HepG2 (cell line): Measurements from ENCODE around the gene DYDC2. TPM values are rescaled to one million over a fixed set of nuclear protein-coding genes. Genes with fewer than 3 reads are reported as not detected.

Experiments
- DNMT1 ChIP-seq: sonication (generic); formaldehyde crosslinking; IDR thresholded peaks from 2 replicates; pipeline ENCODE4 v1.5.1; 2020; ENCODE audit warnings: mild to moderate bottlenecking, missing genetic modification reagents
- DR1 ChIP-seq: sonication (generic); formaldehyde crosslinking; IDR thresholded peaks from 2 replicates; pipeline ENCODE4 v1.8.0; 2021; ENCODE audit warnings: mild to moderate bottlenecking, missing genetic modification reagents, inconsistent platforms
- ELF1 ChIP-seq: sonication (generic); formaldehyde crosslinking; IDR thresholded peaks from 2 replicates; pipeline ENCODE4 v1.4.0; 2020; ENCODE audit warnings: missing genetic modification reagents
- GABPA ChIP-seq, 2 experiments: IDR thresholded peaks; 2 replicates each; pipeline ENCODE4 v1.6.1; 2011 to 2016; ENCODE audit warnings: low read depth in 2 of 2, low read length in 1 of 2, missing biosample characterization in 1 of 2, missing genetic modification characterization in 1 of 2
- HIC2 ChIP-seq: sonication (generic); formaldehyde crosslinking; IDR thresholded peaks from 2 replicates; pipeline ENCODE4 v1.9.0; 2022; ENCODE audit warnings: low read depth, missing genetic modification reagents
- HNRNPLL ChIP-seq: fragments of 200-400 bp; formaldehyde crosslinking; IDR thresholded peaks from 2 replicates; pipeline ENCODE4 v1.6.1; 2017; ENCODE audit warnings: mild to moderate bottlenecking, low read depth, low read length; ENCODE audit not compliant: poor library complexity, severe bottlenecking
- MED13 ChIP-seq: sonication (generic); formaldehyde crosslinking; IDR thresholded peaks from 2 replicates; pipeline ENCODE4 v1.5.0; 2020; ENCODE audit warnings: missing genetic modification reagents
- MTERF4 ChIP-seq: sonication (generic); formaldehyde crosslinking; IDR thresholded peaks from 2 replicates; pipeline ENCODE4 v1.8.0; 2023; ENCODE audit warnings: mild to moderate bottlenecking, missing genetic modification reagents
- REXO4 ChIP-seq: sonication (generic); formaldehyde crosslinking; IDR thresholded peaks from 2 replicates; pipeline ENCODE4 v1.8.0; 2022; ENCODE audit warnings: missing genetic modification reagents, mild to moderate bottlenecking, borderline replicate concordance
- SATB2 ChIP-seq: sonication (generic); formaldehyde crosslinking; IDR thresholded peaks from 2 replicates; pipeline ENCODE4 v1.5.0; 2020; ENCODE audit warnings: missing genetic modification reagents
- SPEN ChIP-seq: sonication (generic); formaldehyde crosslinking; IDR thresholded peaks from 2 replicates; pipeline ENCODE4 v1.5.1; 2020; ENCODE audit warnings: low read depth, mild to moderate bottlenecking, missing genetic modification reagents
- TBX3 ChIP-seq: fragments of 450-650 bp; IDR thresholded peaks from 2 replicates; pipeline ENCODE4 v1.6.1; 2017; ENCODE audit warnings: antibody characterized with exemption, mild to moderate bottlenecking, inconsistent platforms, borderline replicate concordance
- TERF1 ChIP-seq: sonication (generic); formaldehyde crosslinking; IDR thresholded peaks from 2 replicates; pipeline ENCODE4 v1.8.0; 2022; ENCODE audit warnings: mild to moderate bottlenecking, missing genetic modification reagents, moderate library complexity
- ZBTB46 ChIP-seq: sonication (generic); formaldehyde crosslinking; IDR thresholded peaks from 2 replicates; pipeline ENCODE4 v1.4.0; 2020; ENCODE audit warnings: mild to moderate bottlenecking, missing genetic modification reagents, borderline replicate concordance
- ZFX ChIP-seq: sonication (generic); formaldehyde crosslinking; IDR thresholded peaks from 2 replicates; pipeline ENCODE4 v1.4.0; 2020; ENCODE audit warnings: mild to moderate bottlenecking, low read depth, missing genetic modification reagents, moderate library complexity
- ZNF230 ChIP-seq: sonication (generic); formaldehyde crosslinking; IDR thresholded peaks from 2 replicates; pipeline ENCODE4 v1.4.0; 2020; ENCODE audit warnings: mild to moderate bottlenecking, missing genetic modification reagents
- ZNF234 ChIP-seq: sonication (generic); formaldehyde crosslinking; conservative IDR thresholded peaks from 2 replicates; pipeline ENCODE4 v1.5.1; 2020; ENCODE audit warnings: mild to moderate bottlenecking, missing genetic modification reagents
- ZNF256 ChIP-seq: sonication (generic); formaldehyde crosslinking; conservative IDR thresholded peaks from 2 replicates; pipeline ENCODE4 v1.4.0; 2020; ENCODE audit warnings: missing genetic modification reagents
- ZNF343 ChIP-seq: sonication (generic); formaldehyde crosslinking; IDR thresholded peaks from 2 replicates; pipeline ENCODE4 v1.4.0; 2020; ENCODE audit warnings: mild to moderate bottlenecking, missing genetic modification reagents
- ZNF557 ChIP-seq: sonication (generic); formaldehyde crosslinking; IDR thresholded peaks from 2 replicates; pipeline ENCODE4 v1.4.0; 2020; ENCODE audit warnings: missing genetic modification reagents
- ZNF644 ChIP-seq: IDR thresholded peaks from 2 replicates; pipeline ENCODE4 v1.6.1; 2016; ENCODE audit warnings: low read depth
- ZNF710 ChIP-seq: sonication (generic); formaldehyde crosslinking; IDR thresholded peaks from 2 replicates; pipeline ENCODE4 v1.5.0; 2020; ENCODE audit warnings: mild to moderate bottlenecking, missing genetic modification reagents, borderline replicate concordance
- polyA plus RNA-seq, 8 experiments: library from polyadenylated mRNA; depleted of rRNA in 3 of 8; stranded (reverse) in 7 of 8; unstranded in 1 of 8; fragments of >200 nt; fragmentation: Illumina TruSeq in 4 of 8; extraction: Trizol in 4 of 8; gene quantifications; 2 replicates each; pipeline versions ENCODE4 v1.2.1 to v1.2.3, GENCODE V29; 2011 to 2016; ENCODE audit warnings: low read depth in 4 of 8, missing spikeins in 1 of 8, mixed read lengths in 1 of 8; ENCODE audit not compliant: insufficient read depth in 1 of 8
- total RNA-seq, 5 experiments: library from RNA; depleted of rRNA; stranded (reverse); fragments of >200 nt; fragmentation: Illumina TruSeq; extraction: Trizol; gene quantifications; 2 replicates each; pipeline ENCODE4 v1.2.3, GENCODE V29; 2016; ENCODE audit warnings: low read depth in 1 of 5

DYDC2 gene
- total and polyA plus RNA-seq, 2 of the 13 experiments (the other 11 are each of a cell fraction or from before 2014, with no cell fraction given), result 0.98 to 2.3 TPM

- TF ChIP-seq ZNF710 (CRISPR knock-in tag) (no peak), TERF1 (CRISPR knock-in tag) (no peak), DR1 (CRISPR knock-in tag) (no peak), ZNF230 (CRISPR knock-in tag) (0 out of 2 replicates have a peak, but pooled peaks have one; percentile 34), ZFX (CRISPR knock-in tag) (no peak), ZNF644 (no peak), ZNF234 (CRISPR knock-in tag) (no peak), SATB2 (CRISPR knock-in tag) (no peak), HNRNPLL (no peak), ZNF557 (CRISPR knock-in tag) (no peak), MTERF4 (CRISPR knock-in tag) (no peak; the same call in 1 of the 2 replicates), TBX3 (no peak), ZBTB46 (no peak), ZNF256 (CRISPR knock-in tag) (no peak), DNMT1 (CRISPR knock-in tag) (no peak), HIC2 (CRISPR knock-in tag) (0 out of 2 replicates have a peak, but pooled peaks have one; percentile 27), ZNF343 (CRISPR knock-in tag) (0 out of 2 replicates have a peak, but pooled peaks have one; percentile 60), ELF1 (CRISPR knock-in tag) (no peak; the same call in 1 of the 2 replicates), GABPA (IDR thresholded peaks at IDR 0.05; ENCODE audit: low read depth, low read length) (no peak), GABPA (CRISPR knock-in tag; IDR thresholded peaks at IDR 0.05; ENCODE audit: low read depth) (peak; percentile 35; the same call in 1 of the 2 replicates), SPEN (no peak; the same call in 1 of the 2 replicates), MED13 (CRISPR knock-in tag) (no peak), REXO4 (no peak)
These were observed 51.2 kb downstream of the DYDC2 start (continued) for GRCh38 chr10:80407812-80408241.
